ENCODE measurements around the gene MYH9.

MYH9 gene

DNA sequence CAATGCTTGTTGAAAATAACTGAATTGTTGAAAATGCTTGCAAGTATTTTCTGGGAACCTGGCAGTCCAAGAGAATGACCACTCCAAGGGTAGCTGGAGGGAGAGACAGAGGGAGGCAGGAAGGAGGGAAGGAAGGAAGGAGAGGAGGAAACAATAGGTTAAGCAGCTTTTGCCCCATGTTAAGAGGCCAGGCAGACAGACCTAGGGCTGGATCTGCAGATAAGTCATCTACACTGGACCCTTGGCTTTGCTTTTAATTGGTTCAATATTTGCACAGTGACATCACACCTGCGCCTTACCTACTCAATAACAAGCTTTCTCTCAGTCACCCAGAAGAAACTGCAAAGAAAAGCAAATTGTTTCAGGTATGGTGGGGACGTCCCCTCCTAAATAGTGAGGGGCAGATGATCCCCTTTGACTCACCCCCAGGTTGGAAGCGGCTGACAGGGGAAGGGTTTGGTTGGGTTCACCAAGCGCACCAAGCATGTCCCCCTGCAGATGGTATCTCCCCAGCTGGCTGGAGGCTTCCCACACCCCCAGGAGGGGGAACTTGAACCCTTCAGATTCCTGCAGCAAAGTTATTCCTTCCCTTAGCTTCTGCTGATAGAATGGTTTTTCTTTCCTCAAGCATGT lies 24.3 kb downstream of the MYH9 start (continued):
- TF ChIP-seq, protein P1, sequence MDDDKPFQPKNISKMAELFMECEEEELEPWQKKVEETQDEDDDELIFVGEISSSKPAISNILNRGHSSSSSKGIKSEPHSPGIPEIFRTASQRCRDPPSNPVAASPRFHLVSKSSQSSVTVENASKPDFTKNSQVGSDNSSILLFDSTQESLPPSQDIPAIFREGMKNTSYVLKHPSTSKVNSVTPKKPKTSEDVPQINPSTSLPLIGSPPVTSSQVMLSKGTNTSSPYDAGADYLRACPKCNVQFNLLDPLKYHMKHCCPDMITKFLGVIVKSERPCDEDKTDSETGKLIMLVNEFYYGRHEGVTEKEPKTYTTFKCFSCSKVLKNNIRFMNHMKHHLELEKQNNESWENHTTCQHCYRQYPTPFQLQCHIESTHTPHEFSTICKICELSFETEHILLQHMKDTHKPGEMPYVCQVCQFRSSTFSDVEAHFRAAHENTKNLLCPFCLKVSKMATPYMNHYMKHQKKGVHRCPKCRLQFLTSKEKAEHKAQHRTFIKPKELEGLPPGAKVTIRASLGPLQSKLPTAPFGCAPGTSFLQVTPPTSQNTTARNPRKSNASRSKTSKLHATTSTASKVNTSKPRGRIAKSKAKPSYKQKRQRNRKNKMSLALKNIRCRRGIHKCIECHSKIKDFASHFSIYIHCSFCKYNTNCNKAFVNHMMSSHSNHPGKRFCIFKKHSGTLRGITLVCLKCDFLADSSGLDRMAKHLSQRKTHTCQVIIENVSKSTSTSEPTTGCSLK (tag by site-specific recombination; IDR thresholded peaks at IDR 0.05): no peak
- TF ChIP-seq GLIS1 (tag by site-specific recombination; IDR thresholded peaks at IDR 0.05) (peak; percentile 72), ZNF404 (tag by site-specific recombination; IDR thresholded peaks at IDR 0.05) (no peak), GLIS2 (tag by site-specific recombination; IDR thresholded peaks at IDR 0.05) (0 out of 2 replicates have a peak, but pooled peaks have one; percentile 27), ZBTB17 (tag by site-specific recombination; IDR thresholded peaks at IDR 0.05) (0 out of 2 replicates have a peak, but pooled peaks have one; percentile 26), ZNF610 (tag by site-specific recombination; IDR thresholded peaks at IDR 0.05; ENCODE audit: borderline replicate concordance) (no peak)
- TF ChIP-seq, protein P2, sequence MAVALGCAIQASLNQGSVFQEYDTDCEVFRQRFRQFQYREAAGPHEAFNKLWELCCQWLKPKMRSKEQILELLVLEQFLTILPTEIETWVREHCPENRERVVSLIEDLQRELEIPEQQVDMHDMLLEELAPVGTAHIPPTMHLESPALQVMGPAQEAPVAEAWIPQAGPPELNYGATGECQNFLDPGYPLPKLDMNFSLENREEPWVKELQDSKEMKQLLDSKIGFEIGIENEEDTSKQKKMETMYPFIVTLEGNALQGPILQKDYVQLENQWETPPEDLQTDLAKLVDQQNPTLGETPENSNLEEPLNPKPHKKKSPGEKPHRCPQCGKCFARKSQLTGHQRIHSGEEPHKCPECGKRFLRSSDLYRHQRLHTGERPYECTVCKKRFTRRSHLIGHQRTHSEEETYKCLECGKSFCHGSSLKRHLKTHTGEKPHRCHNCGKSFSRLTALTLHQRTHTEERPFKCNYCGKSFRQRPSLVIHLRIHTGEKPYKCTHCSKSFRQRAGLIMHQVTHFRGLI (tag by site-specific recombination; IDR thresholded peaks at IDR 0.05): no peak
- TF ChIP-seq, protein P3, sequence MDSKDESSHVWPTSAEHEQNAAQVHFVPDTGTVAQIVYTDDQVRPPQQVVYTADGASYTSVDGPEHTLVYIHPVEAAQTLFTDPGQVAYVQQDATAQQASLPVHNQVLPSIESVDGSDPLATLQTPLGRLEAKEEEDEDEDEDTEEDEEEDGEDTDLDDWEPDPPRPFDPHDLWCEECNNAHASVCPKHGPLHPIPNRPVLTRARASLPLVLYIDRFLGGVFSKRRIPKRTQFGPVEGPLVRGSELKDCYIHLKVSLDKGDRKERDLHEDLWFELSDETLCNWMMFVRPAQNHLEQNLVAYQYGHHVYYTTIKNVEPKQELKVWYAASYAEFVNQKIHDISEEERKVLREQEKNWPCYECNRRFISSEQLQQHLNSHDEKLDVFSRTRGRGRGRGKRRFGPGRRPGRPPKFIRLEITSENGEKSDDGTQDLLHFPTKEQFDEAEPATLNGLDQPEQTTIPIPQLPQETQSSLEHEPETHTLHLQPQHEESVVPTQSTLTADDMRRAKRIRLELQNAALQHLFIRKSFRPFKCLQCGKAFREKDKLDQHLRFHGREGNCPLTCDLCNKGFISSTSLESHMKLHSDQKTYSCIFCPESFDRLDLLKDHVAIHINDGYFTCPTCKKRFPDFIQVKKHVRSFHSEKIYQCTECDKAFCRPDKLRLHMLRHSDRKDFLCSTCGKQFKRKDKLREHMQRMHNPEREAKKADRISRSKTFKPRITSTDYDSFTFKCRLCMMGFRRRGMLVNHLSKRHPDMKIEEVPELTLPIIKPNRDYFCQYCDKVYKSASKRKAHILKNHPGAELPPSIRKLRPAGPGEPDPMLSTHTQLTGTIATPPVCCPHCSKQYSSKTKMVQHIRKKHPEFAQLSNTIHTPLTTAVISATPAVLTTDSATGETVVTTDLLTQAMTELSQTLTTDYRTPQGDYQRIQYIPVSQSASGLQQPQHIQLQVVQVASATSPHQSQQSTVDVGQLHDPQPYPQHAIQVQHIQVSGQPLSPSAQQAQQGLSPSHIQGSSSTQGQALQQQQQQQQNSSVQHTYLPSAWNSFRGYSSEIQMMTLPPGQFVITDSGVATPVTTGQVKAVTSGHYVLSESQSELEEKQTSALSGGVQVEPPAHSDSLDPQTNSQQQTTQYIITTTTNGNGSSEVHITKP (tag by site-specific recombination; IDR thresholded peaks at IDR 0.05): peak; percentile 97
- TF ChIP-seq, protein P4, sequence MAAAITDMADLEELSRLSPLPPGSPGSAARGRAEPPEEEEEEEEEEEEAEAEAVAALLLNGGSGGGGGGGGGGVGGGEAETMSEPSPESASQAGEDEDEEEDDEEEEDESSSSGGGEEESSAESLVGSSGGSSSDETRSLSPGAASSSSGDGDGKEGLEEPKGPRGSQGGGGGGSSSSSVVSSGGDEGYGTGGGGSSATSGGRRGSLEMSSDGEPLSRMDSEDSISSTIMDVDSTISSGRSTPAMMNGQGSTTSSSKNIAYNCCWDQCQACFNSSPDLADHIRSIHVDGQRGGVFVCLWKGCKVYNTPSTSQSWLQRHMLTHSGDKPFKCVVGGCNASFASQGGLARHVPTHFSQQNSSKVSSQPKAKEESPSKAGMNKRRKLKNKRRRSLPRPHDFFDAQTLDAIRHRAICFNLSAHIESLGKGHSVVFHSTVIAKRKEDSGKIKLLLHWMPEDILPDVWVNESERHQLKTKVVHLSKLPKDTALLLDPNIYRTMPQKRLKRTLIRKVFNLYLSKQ (tag by site-specific recombination; IDR thresholded peaks at IDR 0.05; ENCODE audit: borderline replicate concordance): no peak

DNA sequence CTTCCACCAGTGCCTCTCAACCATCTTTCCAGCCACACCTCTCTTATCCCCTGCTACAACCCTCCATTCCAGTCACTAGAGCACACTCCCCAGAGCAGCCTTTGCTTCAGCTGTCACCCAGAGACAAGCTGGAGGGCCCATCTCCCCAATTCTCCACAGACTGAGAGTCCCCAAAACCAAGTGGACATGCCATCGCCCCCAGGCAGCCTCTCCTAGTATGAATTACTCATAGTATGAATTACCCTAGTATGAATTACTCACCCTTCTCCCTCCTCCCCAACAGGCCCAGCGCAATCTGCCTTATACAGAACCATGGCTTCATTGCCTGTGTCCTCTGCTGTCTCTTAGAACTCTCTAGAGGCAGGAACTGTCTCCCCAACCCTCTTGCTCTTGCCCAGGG lies 24.8 kb downstream of the MYH9 start:
- TF ChIP-seq ZNF76 (tag by site-specific recombination; IDR thresholded peaks at IDR 0.05; ENCODE audit: borderline replicate concordance, low read depth) (no peak), ZNF664 (tag by site-specific recombination; IDR thresholded peaks at IDR 0.05) (no peak), ZBTB48 (tag by site-specific recombination; IDR thresholded peaks at IDR 0.05) (no peak), ZNF341 (tag by site-specific recombination; IDR thresholded peaks at IDR 0.05; ENCODE audit: low read depth) (peak; percentile 91), TCF7L2 (IDR thresholded peaks at IDR 0.05; ENCODE audit: borderline replicate concordance, low read depth, low read length) (no peak), ZNF211 (tag by site-specific recombination; IDR thresholded peaks at IDR 0.05; ENCODE audit: low read depth) (no peak), KLF16 (tag by site-specific recombination; IDR thresholded peaks at IDR 0.05) (no peak)
- TF ChIP-seq, protein P5, sequence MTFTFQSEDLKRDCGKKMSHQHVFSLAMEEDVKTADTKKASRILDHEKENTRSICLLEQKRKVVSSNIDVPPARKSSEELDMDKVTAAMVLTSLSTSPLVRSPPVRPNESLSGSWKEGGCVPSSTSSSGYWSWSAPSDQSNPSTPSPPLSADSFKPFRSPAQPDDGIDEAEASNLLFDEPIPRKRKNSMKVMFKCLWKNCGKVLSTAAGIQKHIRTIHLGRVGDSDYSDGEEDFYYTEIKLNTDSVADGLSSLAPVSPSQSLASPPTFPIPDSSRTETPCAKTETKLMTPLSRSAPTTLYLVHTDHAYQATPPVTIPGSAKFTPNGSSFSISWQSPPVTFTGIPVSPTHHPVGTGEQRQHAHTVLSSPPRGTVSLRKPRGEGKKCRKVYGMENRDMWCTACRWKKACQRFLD (tag by site-specific recombination; IDR thresholded peaks at IDR 0.05): no peak
- TF ChIP-seq, protein P6, sequence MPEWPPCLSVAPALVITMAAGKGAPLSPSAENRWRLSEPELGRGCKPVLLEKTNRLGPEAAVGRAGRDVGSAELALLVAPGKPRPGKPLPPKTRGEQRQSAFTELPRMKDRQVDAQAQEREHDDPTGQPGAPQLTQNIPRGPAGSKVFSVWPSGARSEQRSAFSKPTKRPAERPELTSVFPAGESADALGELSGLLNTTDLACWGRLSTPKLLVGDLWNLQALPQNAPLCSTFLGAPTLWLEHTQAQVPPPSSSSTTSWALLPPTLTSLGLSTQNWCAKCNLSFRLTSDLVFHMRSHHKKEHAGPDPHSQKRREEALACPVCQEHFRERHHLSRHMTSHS (tag by site-specific recombination; IDR thresholded peaks at IDR 0.05): no peak
- Histone ChIP-seq H3K4me1 (ENCODE audit: control insufficient read depth, insufficient read depth, low read length) (peaks cover 44% of the 10 kb centered on the region), H3K9me3 (ENCODE audit: control insufficient read depth, insufficient read depth, low read depth, low read length) (no peaks in the 10 kb centered on the region), H3K36me3 (ENCODE audit: control insufficient read depth in 2 of 2, insufficient read depth in 1 of 2, low read length in 2 of 2) (peaks cover 0 to 7% of the 10 kb centered on the region in 2 experiments; a peak in 1 of 3 replicates), H3K27ac (ENCODE audit: extremely low read depth, low read depth, low read length) (no peak overlapping the region), H3K4me3 (ENCODE audit: low read depth, low read length) (no peak overlapping the region)
- CTCF ChIA-PET: interaction anchor here (1.0 to 1.6 kb wide), 3 partner anchors 95 to 108 kb away, joined by 3 to 13 read pairs (median 3); no protein-coding TSS in a partner anchor
- POLR2A ChIA-PET: interaction anchor here (0.9 to 1.3 kb wide), 4 partner anchors 12 to 25 kb away, joined by 3 to 5 read pairs (median 4); partner anchors contain the start of gene MYH9

Measured in HEK293 (cell line).